HG03103 (cell line): Measurements from ENCODE around the gene RBM19.
"Not testable (repeated sequence)": the region's sequence is repeated elsewhere in the genome, so short reads cannot be mapped to it uniquely, and the experiment has no call there.

Source experiments
- ATAC-seq: cut with Tn5 transposase; IDR thresholded peaks from one replicate; pipeline ENCODE4 v1.9.1; 2021; ENCODE audit warnings: low read depth; ENCODE audit not compliant: unreplicated experiment

Gene RBM19

GRCh38 chr12:113816866-113817265 lies 149.3 kb downstream of the RBM19 start:
- ATAC-seq, result no peak

GRCh38 chr12:113815031-113815430 lies 151.1 kb downstream of the RBM19 start:
- no peak for ATAC-seq

DNA sequence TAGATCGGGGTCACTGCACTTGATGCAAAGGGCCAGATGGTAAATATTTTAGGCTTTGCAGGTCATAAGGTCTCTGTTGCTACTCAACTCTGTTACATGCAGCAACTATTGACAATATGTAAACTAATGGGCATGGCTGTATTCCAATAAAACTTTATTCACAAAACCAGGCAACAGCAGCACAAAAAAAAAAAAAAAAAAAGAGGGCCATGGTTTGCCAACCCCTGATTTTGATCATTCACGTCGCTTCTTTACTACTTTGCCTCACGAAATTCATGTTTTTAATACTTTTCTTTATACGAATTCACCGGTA lies 152.9 kb downstream of the RBM19 start:
- ATAC-seq, result no peak

DNA sequence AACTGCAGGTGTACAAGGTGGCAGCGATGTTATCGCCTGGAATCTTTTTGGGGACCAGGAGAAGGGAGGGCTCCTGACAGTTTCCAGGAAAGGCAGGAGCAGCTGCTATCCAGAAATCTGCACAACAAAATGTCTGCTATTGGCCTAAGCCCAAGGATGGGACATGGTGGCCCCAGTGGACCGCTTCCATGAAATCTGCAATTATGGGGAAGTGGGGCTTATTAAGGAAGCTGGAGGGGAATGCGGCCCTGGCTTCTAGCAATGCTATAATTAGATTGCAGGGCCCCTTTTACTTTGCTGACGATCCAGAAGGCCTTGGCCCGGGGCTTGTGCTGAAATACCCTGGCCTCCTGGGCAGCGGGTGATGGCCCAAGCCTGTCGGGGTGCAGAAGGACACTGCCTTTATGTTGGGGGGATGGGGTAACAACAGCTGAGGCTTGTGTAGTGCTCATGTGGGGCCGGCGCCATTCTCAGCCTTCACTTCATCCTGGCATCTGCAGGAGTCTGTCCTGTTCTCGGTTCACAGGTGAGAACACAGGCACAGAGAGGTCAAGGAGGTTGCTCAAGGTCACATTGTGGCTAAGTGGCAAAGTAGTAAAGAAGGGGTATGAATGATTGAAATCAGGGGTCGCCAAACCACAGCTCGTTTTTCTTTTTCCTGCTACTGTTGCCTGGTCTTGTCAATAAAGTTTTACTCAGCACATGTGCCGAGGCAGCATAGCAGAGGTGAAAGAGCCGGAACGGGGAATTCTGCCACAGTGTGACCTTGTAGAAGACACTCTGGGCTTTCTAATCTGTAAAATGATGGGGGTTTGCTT lies 153.5 kb downstream of the RBM19 start:
- ATAC-seq, result no peak

- ATAC-seq, result not testable (repeated sequence)
These were observed 156.5 kb downstream of the RBM19 start for GRCh38 chr12:113809462-113810220.

DNA sequence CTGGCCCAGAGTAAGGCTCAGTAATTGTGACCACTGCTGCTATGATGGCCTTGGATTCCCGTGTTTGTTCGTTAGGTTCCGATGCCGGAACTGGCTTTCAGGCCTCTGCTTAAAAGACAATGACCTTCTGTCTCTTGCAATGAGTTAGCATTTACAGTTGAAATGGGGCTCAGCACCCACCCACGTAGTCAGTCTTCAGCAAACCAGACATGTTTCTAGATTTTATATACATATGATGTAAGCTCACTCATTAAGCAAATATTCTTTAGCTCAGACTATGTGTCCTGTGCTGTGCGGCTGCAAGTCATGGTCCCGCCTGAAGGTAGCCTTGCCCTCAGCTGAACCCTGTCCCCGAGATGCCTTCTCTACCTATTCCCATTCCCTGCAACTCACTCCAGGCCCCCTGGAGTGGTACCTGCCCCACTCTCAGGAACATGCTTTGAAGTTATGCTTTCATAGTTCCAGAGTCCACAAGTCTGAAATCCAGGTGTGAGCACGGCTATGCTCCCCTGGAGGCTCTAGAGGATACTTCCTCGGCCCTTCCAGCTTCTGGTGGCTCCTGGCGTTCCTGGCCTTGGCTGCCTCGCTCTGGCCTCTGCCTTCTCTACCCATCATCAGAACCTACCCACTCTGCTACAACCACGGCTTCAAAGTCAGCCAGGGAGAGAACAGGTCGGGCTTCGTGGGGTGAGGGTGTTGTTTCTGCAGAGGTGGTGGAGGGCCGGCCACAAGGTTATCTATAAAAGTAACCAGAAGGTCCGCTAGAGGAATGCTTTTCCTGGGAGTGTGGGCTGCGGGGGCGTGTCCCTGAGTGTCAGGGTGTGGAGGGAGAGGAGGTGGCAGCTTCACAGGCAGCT lies 157.8 kb downstream of the RBM19 start:
- no peak for ATAC-seq

DNA sequence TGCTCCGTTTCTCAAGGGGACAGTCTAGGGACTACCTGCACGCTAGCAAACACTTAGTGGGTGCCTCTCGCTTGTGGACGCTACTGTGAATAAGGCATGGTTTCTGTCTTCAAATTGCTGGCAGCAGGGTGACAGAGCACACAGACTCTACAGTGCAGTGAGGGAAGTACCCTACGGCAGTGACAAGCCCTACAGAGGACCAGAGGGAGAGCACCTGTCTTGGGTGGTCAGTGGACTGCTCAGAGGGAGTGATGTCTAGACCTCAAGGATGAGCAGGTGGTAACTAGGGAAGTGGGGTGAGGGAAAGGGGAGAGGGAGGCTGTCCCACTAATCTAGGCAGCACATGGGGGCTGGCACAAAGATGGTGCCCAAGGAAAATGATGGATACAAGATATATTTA lies 160.5 kb downstream of the RBM19 start:
- ATAC-seq, result no peak

DNA sequence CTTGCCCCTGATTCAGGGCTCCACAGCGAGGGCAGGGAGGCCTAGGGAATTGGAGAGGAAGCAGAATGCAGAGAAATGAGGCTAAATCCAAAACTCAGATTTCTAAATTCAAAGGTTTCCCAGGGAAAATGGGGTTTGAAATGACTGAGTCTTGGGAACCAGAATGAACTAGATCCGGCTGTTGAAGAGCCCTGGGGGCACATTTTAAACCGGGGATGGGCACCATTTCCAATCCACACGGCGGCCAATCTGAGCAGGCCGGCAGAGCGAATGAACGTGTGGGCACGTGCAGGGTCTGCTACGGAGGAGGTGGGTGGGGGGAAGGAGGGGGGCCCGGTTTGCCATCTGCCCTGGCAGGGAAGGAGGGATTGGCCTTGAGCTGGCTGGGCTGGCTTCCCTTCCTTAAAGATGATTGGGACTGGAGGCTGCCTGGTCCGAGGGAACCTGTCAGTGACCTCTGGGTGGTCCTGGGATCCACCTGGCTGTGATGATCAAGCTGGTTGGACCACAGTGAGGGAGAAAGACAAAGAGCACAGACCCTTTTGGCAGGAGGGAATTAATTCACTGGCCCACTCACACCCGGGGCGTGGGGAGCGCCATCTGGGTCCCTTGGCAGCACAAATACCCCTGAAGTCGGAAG lies 161.0 kb downstream of the RBM19 start:
- no peak for ATAC-seq

DNA sequence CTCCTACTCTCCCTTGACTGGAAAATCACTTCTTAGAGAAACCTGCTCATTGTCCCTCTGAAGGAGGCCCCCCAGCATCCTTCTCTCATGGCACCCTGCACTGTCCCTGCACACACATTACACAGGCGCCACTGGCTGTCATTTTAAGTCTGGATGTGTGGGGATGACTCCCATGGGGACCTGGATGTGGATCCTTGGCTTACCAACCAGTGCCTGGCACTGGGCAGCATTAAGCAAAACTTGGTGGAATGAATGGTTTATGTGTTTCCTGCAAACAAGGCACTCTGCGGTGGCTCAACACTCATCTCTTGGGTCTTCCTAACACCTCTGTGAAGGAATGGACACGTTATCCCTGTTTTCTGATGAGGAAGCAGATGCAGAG lies 162.4 kb downstream of the RBM19 start:
- no peak for ATAC-seq

DNA sequence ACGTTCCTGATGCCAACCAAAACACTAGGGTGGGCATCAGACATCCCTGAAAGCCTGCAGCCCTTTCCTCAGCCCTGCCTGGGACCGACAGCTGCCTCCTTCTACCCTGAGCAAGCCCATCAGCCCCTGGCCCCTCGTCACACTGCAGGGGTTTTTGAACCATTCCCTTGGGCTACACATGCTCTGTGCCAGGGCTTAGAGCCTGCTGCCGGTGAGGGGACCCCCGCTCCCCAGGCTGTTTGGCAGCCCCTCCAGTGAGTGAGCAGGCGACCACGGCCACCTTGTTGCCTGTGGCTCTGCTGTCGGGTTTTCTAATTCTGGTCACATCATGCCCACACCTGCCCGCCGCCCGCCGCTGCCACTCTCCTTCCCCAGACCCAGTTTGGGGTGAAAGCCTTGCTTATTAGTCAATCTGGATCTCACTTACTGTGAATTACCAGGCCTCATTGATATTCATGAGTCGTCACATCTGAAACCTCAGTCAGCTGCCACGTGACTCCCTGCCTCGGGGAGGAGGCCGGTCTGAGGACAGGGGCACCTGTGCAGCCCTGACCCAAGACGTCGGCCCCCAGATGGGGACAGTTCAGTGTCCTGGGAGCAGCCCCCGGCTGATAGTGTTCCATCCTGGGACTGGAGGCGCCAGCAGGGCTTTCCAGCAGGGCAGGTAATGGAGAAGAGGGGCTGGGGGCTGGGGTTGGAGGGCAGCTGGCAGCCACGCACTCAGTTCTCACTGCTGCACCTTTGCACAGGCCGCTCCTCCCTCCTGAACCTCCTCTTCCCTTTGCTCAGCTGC lies 163.0 kb downstream of the RBM19 start:
- no peak for ATAC-seq

GRCh38 chr12:113802000-113802749 lies 163.9 kb downstream of the RBM19 start:
- no peak for ATAC-seq

- no peak for ATAC-seq
These were observed 165.9 kb downstream of the RBM19 start for GRCh38 chr12:113800201-113800600.

DNA sequence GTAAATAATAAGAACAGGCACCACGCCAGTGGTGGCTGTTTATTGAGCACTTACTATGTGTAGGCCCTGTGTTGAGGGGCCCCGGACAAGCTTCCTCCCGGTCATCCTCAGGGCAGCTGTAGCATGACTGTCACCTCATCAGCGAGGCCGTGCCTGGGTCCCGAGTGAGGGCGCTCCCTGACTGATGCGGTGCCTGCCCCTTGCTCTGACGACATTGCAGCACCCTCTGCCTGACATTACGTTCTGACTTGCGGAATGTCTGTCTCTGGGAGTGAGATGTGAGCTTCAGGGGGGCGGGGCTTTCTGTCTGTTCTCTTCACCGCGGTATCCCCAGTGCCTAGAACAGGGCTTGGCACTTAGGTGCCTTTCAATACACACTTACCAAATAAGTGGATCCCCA lies 167.6 kb downstream of the RBM19 start:
- no peak for ATAC-seq

GRCh38 chr12:113797535-113797868 lies 168.6 kb downstream of the RBM19 start:
- no peak for ATAC-seq

- ATAC-seq, result no peak
These were observed 169.1 kb downstream of the RBM19 start for GRCh38 chr12:113796852-113797534.

- no peak for ATAC-seq
These were observed 169.9 kb downstream of the RBM19 start for GRCh38 chr12:113796066-113796827.

- no peak for ATAC-seq
These were observed 170.7 kb downstream of the RBM19 start for GRCh38 chr12:113795445-113795844.

DNA sequence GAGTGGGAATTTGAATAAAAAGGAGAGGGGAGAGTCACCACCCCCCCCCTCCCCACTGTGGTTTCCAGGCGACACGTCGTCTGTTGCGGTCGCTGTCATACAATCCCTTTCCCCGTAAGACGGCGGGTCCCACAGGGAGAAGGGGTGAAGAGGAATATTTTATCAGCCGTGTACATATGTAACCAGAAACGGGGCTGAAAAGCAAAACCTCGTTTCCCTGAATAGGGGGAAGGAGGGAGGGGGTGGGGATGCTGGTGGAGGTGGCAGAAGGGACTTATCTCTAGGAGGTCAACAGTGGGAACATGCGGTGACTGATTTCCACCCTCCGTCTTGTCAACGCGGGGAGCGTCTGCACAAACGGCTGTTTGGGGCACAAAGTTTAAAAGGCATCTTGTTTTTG lies 171.4 kb downstream of the RBM19 start:
- ATAC-seq, result no peak
